ENCODE data around the gene AK5.

The AK5 gene

GRCh38 chr1:77461691-77462090 is 179.9 kb downstream of the AK5 start:
- DNase-seq = no peak

GRCh38 chr1:77463216-77463615 is 181.4 kb downstream of the AK5 start:
- DNase-seq = no peak

GRCh38 chr1:77465139-77465538 is 183.3 kb downstream of the AK5 start:
- no peak for DNase-seq

GRCh38 chr1:77465922-77466321 is 184.1 kb downstream of the AK5 start:
- DNase-seq = no peak

DNA sequence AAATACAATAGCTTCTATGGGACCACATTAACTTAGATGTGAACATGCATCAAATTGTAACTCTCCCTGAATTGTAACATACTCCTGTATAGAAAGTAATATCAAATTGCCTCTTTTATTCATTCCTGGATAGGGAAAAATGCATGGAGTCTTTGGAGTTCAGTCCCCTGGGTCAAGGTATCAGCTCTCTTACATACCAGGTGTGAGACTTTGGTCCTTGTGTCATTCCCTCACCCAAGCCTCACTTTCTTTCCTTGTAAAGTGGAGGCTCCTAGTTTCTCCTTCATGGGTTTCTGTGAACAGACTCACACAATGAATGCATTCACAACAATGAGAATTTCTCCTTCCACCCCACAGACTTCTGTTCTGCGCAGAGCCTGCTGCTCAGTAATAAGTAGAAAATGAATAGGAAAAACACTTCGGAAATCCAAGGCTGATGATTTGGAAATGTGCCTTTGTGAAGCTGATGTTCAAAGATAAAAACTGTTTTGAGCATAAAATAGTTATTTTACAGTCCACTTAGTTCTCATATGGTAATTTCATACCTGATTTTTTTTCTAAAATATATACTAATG is 185.3 kb downstream of the AK5 start:
- DNase-seq = no peak

GRCh38 chr1:77467741-77468140 is 185.9 kb downstream of the AK5 start:
- DNase-seq = no peak

DNA sequence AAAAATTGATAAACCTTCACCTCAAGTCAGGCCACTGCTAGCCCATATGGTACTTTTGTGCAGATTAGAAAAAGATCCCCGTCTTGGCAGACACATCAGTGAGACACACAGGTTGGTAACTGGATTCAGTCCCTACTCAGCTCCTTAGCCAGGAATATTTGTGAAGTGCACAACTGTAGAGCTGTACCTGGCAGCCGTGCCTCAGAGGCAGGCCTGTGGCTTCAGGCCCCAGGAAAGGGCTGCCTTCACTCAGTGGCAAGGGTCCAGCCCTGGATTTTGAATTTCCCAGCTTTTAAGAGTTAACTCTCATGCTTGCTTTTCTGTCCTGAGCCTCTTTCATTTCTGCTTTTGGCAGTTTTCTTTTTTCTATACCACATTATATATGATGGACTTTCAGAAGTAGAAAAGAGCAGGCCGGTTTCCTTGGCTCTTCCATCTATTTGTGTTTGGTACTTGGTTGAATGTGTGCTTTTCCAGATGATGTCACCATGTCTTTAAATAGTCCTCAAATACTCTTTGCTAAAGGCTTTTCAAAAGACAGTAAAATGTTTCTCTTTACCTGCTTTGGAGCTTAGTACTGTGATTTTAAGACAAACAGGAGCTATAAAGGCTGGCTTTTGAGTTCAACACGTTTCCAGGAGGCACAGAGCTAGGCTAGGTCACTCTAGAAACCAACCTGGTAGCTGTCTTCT is 186.6 kb downstream of the AK5 start:
- DNase-seq = no peak

DNA sequence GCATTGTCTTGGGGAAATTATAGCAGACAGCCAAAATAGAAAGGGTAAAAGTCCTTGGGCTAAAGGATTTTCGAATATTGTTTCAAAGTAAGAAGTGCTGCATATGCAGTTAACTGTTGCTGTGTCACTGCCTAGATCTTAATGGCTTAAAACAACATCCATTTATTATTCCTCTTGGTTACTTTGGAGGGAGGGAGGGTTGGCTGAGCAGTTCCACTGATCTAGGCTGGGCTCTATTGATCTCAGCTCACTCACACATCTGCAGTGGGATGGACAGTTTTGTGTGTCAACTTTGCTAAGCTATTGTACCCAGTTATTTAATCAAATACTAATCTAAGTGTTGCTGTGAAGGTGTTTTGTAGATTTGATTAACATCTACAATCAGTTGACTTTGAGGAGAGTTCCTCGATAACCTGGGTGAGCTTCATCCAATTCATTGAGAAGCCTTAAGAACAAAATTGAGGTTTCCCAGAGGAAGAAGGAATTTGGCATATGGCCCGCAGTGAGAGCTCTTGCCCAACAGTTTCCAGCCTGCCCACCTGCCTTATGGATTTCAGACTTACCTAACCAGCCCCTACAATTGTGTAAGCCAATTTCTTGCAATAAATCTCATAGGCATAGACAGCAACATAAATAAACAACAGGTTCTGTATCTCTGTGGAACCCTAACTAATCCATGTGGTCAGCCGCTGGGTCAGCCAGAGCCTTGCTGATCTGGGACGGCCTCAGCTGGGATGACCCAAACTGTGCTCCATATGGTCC is 187.3 kb downstream of the AK5 start:
- DNase-seq = no peak

DNA sequence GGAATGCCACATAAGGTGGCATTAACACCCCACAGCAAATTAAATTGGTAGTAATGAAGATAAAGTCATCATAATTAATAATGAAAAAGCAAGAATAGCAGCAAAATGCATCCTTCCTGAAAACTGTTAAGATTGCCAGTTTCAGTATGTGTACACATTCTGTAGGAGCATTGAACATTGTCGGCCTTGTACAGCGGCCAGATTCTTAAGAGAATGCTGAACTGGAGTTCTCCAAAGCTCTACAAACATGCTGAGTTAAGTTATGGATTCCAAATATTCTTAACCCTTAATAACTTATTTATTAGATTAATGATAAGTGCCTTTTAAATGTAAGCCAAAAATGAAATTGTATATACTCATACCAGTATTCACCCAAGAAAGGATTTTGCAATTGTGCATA is 189.9 kb downstream of the AK5 start:
- DNase-seq = no peak

DNA sequence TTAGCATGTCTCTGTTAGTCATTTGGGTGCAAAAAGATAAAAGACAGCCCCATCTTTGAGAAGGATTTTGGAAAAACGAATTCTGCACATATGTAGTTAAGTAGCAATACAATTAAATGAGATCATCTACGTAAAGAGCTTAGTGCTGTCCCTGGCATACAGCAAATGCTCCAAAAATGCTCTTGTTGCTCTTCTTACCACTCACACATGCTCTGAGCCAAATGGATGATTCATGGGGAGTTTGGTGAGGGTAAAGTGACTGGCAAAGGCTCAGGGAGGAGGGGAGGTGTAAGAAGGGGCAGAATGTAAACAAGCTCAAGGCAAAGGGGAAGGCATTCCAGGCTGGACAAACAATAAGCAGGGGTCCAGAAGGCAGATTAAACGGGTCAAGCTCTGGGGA is 191.9 kb downstream of the AK5 start:
- DNase-seq = no peak

- DNase-seq = peak; percentile 40
Observed at GRCh38 chr1:77475641-77476040, 193.8 kb downstream of the AK5 start.

DNA sequence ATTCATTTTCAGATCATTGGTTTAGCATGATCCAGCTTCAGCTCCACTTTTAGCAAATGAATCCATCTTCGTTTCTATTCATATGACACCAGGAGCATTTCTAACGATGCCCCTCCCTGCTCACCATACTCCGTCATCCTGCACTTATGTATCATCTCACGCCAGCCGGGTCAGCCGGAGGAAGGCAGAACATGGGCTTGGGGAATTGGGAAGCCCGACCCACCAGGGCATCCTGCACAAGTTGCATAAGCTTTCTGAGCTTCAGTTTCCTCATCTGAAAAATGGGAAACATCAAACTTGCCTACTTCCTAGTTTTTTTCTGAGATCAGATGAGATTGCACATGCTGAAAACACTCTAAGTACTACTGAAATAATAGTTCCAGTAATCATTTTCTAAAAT is 194.7 kb downstream of the AK5 start:
- no peak for DNase-seq

GRCh38 chr1:77484334-77484733 is 202.5 kb downstream of the AK5 start:
- no peak for DNase-seq

DNA sequence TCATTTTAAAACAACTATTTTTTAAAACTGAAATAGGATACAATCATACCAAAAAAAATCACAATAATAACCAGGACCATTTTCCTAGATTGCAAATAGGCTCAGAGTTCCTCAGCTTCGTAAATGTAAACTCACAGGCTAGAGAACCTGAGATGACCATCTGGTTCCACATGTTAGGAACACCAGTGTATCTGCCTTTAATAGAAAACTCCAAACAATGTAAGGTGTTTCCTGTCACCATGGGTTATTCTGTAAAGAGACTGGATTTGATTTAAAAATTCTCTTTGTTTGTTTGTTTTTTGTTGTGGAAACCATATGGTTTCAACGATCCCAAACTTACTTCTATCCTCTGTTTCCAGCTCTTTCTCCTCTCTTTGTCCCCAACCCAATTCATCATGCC is 203.1 kb downstream of the AK5 start:
- DNase-seq = no peak

GRCh38 chr1:77487631-77488030 is 205.8 kb downstream of the AK5 start:
- DNase-seq = no peak

GRCh38 chr1:77489910-77490309 is 208.1 kb downstream of the AK5 start:
- no peak for DNase-seq

DNA sequence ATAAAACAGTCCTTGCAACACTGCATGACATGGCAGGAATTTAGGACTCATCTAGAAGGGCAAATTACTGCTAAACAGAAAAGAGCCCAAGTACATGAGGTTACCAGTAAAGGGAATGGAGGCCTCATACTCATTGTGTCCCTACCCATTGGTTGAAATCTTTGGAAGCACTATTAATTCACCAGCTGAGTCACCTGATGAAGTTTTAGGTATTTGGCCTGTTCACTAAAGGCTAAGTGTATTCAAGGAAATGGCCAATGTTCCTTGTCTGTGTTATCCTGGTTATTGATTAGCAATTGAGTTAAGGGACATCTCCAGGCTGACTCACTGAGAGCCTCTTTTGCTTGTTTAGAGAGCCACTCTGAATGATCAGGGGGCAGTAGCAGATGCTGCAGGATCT is 212.2 kb downstream of the AK5 start:
- DNase-seq = no peak

- DNase-seq = no peak
Observed at GRCh38 chr1:77498918-77499317, 217.1 kb downstream of the AK5 start.

DNA sequence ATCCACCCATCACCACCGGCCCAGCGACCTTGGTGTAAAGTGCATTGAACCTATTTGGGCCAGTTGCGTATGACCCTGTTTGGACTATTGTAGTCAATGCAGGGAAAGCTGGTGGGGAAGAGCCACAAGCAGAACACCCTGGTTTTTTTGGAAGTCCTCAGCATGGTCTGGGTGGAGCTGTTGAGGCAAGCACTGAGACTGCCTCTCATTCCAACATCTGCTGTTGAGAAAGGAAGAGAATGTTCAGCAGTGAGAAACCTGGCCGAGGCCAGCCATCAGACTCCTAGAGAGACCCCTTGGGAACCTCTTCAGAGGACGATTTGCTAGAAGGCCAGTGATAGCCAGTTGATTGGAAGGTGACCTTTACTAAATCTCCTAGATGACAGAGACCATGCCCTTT is 217.6 kb downstream of the AK5 start:
- DNase-seq = no peak

DNA sequence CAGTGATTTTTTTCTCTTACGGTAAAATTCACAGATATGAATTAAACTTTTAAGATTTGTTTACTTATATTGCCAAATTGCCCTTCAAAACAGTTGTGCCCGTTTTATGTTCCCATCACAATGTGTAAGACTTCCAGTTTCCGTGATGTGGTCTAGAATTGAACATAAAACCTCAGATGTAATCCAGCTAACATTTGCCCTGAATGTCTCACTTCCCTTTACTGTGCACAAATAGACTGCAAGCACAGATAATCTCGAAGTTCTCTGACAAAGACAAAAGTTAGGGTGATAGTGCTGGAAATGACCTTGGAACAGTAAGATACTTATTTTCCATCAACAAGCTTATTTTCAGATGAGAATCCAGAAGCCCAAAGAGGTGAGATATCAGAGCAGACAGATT is 223.2 kb downstream of the AK5 start:
- DNase-seq = peak; percentile 50

GRCh38 chr1:77506771-77507170 is 225.0 kb downstream of the AK5 start:
- no peak for DNase-seq

- DNase-seq = no peak
Observed at GRCh38 chr1:77509051-77509492, 227.3 kb downstream of the AK5 start.

DNA sequence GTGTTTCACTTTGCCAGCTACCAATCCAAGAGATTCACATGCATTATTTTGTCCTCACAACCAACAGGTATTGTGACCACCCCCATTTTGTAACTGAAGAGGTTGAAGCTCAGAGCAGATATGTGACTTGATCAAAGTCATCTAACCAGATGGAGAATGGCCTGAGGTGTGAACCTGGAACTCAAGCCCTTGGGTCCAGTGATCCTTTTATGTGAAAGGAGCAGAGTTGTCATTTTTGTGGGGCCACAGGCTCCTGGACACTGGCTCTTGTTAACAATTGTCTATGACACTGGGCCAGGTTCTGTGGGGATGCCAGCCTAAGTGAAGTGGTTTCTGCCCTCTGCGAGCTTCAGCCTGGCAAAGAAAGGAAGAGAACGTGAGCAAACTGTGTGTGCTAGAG is 228.1 kb downstream of the AK5 start:
- no peak for DNase-seq

DNA sequence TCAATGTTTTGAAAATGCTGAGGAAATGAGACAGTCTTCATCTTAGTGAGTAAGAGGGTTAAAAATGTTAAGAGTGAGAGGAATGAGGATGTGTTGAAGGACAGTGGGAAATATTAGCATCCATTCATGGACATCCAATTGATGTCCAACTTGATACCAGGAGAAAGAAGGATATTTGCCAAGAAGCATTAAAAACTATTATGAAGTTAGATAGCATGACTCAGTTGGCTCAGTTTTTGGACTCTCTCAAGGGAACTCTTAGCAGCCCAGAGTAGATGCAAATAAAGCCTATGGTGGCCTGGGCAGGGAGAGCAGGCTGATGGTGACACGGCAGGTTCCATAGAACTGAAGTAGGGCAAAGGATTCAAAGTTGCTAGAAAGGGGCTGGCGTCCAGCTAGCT is 229.6 kb downstream of the AK5 start:
- no peak for DNase-seq

All from hematopoietic multipotent progenitor cell treated with erythropoietin and hydrocortisone succinate and interleukin-3 and kit ligand, for 6 days (in vitro differentiated cells).